HCT116 (cell line): ENCODE measurements around the gene MYH8. TPM values are rescaled to one million over a fixed set of nuclear protein-coding genes. Genes with fewer than 3 reads are reported as not detected.

ENCODE experiments used
- ATAC-seq: fragments of 200-7000 bp; cut with Tn5 transposase; 2 replicates; pipeline ENCODE4 v1.9.1; 2020; ENCODE audit warnings: mild to moderate bottlenecking, moderate library complexity
- BruUV-seq: library from RNA; stranded (reverse); fragments of 400-500 nt; replicated peaks from 2 replicates; lab custom pipeline; 2021; lab: Mats Ljungman, UMichigan
- CTCF ChIA-PET: fragments of 300-600 bp; sonication (Branson Sonifier 250); formaldehyde crosslinking; loops from one replicate; lab custom pipeline; 2021; ENCODE audit warnings: antibody characterized with exemption; lab: Charles Lee
- POLR2A ChIA-PET: fragments of 300-600, 350-600 bp; sonication (Branson Sonifier 250); formaldehyde crosslinking; loops from one replicate; lab custom pipeline; 2021; ENCODE audit warnings: antibody characterized with exemption; lab: Charles Lee
- RAD21 ChIA-PET, 2 experiments: fragments of 300-600 bp; sonication (Branson Sonifier 250); formaldehyde crosslinking; loops; one replicate each; lab custom pipeline; 2023; ENCODE audit warnings: low total read pairs in 2 of 2; ENCODE audit not compliant: uncharacterized antibody in 2 of 2, unreplicated experiment in 2 of 2, low non-redundant PET in 1 of 2; lab: Charles Lee
- DNase-seq: peaks from one replicate; pipeline ENCODE4 v3.0.0-alpha.2; 2010; ENCODE audit warnings: low read depth, low spot score
- H2AFZ ChIP-seq: fragments of 200-600 bp; shearing (Covaris generic), sonication (generic); 2 replicates; pipeline ENCODE4 v1.6.1; 2017; ENCODE audit warnings: low read depth, mixed run types, mixed read lengths, antibody characterized with exemption, low read length; ENCODE audit not compliant: poor library complexity, severe bottlenecking
- H3K27ac ChIP-seq: 2 replicates; pipeline ENCODE4 v1.5.1; 2012; ENCODE audit warnings: low read depth, low read length
- H3K27me3 ChIP-seq: fragments of 200-600 bp; sonication (generic); 2 replicates; pipeline ENCODE4 v1.6.1; 2016; ENCODE audit warnings: mixed run types, low read length, mixed read lengths; ENCODE audit not compliant: insufficient read depth
- H3K36me3 ChIP-seq, 2 experiments: fragments of 200-500 bp in 1 of 2; fragments of 200-600 bp in 1 of 2; sonication (Bioruptor generic) in 1 of 2; sonication (generic) in 1 of 2; 2 replicates each; pipeline versions ENCODE4 v1.5.1 to v1.6.1; 2014 to 2016; ENCODE audit warnings: low read length in 2 of 2, inconsistent platforms in 1 of 2, mixed read lengths in 1 of 2, mixed run types in 1 of 2; ENCODE audit not compliant: insufficient read depth in 2 of 2, control insufficient read depth in 1 of 2
- H3K4me1 ChIP-seq, 2 experiments: fragments of 200-600 bp in 1 of 2; sonication (generic) in 1 of 2; 2 replicates each; pipeline versions ENCODE4 v1.5.1 to v1.6.1; 2012 to 2017; ENCODE audit warnings: low read length in 2 of 2, inconsistent platforms in 1 of 2, mild to moderate bottlenecking in 1 of 2, mixed read lengths in 1 of 2, mixed run types in 1 of 2, moderate library complexity in 1 of 2; ENCODE audit not compliant: insufficient read depth in 2 of 2, control insufficient read depth in 1 of 2
- H3K4me2 ChIP-seq: fragments of 200-600 bp; sonication (generic); 2 replicates; pipeline ENCODE4 v1.6.1; 2017; ENCODE audit warnings: mixed run types, low read length, mixed read lengths
- H3K4me3 ChIP-seq, 2 experiments: fragments of 200-600 bp in 1 of 2; sonication (generic) in 1 of 2; replicated peaks in 1 of 2; 2 replicates each; pipeline ENCODE4 v1.5.1; 2011 to 2016; ENCODE audit warnings: low read length in 2 of 2, control low read depth in 1 of 2, low read depth in 1 of 2, mild to moderate bottlenecking in 1 of 2, mixed read lengths in 1 of 2, mixed run types in 1 of 2
- H3K79me2 ChIP-seq: fragments of 200-600 bp; sonication (generic); 2 replicates; pipeline ENCODE4 v1.6.1; 2017; ENCODE audit warnings: mild to moderate bottlenecking, mixed run types, low read length, moderate library complexity, mixed read lengths; ENCODE audit not compliant: insufficient read depth
- H3K9ac ChIP-seq: fragments of 200-600 bp; sonication (generic); 2 replicates; pipeline ENCODE4 v1.6.1; 2016; ENCODE audit warnings: low read length, mixed read lengths
- H3K9me2 ChIP-seq: fragments of 200-600 bp; sonication (generic), shearing (Covaris generic); 2 replicates; pipeline ENCODE4 v1.6.1; 2017; ENCODE audit warnings: mixed run types, mild to moderate bottlenecking, moderate library complexity; ENCODE audit not compliant: insufficient read depth
- H3K9me3 ChIP-seq, 2 experiments: fragments of 200-500 bp in 1 of 2; fragments of 200-600 bp in 1 of 2; sonication (Bioruptor generic) in 1 of 2; sonication (generic) in 1 of 2; 2 replicates each; pipeline ENCODE4 v1.6.1; 2014 to 2017; ENCODE audit warnings: low read length in 2 of 2, mixed read lengths in 2 of 2, inconsistent platforms in 1 of 2, low read depth in 1 of 2, mild to moderate bottlenecking in 1 of 2, mixed run types in 1 of 2, moderate library complexity in 1 of 2; ENCODE audit not compliant: control insufficient read depth in 1 of 2, insufficient read depth in 1 of 2
- H4K20me1 ChIP-seq: fragments of 200-600 bp; sonication (generic), shearing (Covaris generic); 2 replicates; pipeline ENCODE4 v1.6.1; 2017; ENCODE audit warnings: mixed run types, mild to moderate bottlenecking, moderate library complexity; ENCODE audit not compliant: insufficient read depth
- CBX3 ChIP-seq: IDR thresholded peaks from 2 replicates; pipeline ENCODE4 v1.6.1; 2012; ENCODE audit warnings: low read depth
- ELF1 ChIP-seq: IDR thresholded peaks from 2 replicates; pipeline ENCODE4 v1.6.1; 2012; ENCODE audit warnings: low read depth, borderline replicate concordance
- EZH2 ChIP-seq: fragments of 200-600 bp; sonication (generic); IDR thresholded peaks from 2 replicates; pipeline ENCODE4 v1.6.1; 2017; ENCODE audit warnings: antibody characterized with exemption, mixed run types
- FOSL1 ChIP-seq: IDR thresholded peaks from 2 replicates; pipeline ENCODE4 v1.6.1; 2012; ENCODE audit warnings: low read depth
- JUND ChIP-seq: IDR thresholded peaks from 2 replicates; pipeline ENCODE4 v1.6.1; 2012
- SP1 ChIP-seq: IDR thresholded peaks from 2 replicates; pipeline ENCODE4 v1.6.1; 2012; ENCODE audit warnings: low read depth
- TCF7L2 ChIP-seq: IDR thresholded peaks from 2 replicates; pipeline ENCODE4 v1.7.0; 2011; ENCODE audit warnings: borderline replicate concordance, inconsistent platforms; ENCODE audit not compliant: insufficient read depth, insufficient read length; ENCODE audit errors: extremely low read depth
- ZFX ChIP-seq: fragments of 450-650 bp; IDR thresholded peaks from 2 replicates; pipeline ENCODE4 v1.6.1; 2017
- intact Hi-C: fragments of 100-400 bp; cut with micrococcal nuclease; formaldehyde crosslinking; loops from 2 replicates; pipeline ENCODE4 v1.10.0; 2022
- total RNA-seq: library from RNA; stranded (reverse); gene quantifications from one replicate; pipeline ENCODE4 v1.2.1, GENCODE V29; 2021; ENCODE audit not compliant: unreplicated experiment
- TF ChIP-seq, protein P1 (sequence below): IDR thresholded peaks from 2 replicates; pipeline ENCODE4 v1.6.1; 2012; ENCODE audit warnings: low read depth
- TF ChIP-seq, protein P2 (sequence below), 3 experiments: fragments of 200-600 bp in 1 of 3; sonication (generic) in 1 of 3; IDR thresholded peaks in 2 of 3; conservative IDR thresholded peaks in 1 of 3; 2 replicates each; pipeline ENCODE4 v1.5.1; 2012 to 2017; ENCODE audit warnings: low read depth in 2 of 3, low read length in 2 of 3, antibody characterized with exemption in 1 of 3, borderline replicate concordance in 1 of 3, control low read depth in 1 of 3, mild to moderate bottlenecking in 1 of 3, mixed read lengths in 1 of 3, mixed run types in 1 of 3, moderate library complexity in 1 of 3; ENCODE audit not compliant: insufficient read depth in 1 of 3
- TF ChIP-seq, protein P3 (sequence below): IDR thresholded peaks from 2 replicates; pipeline ENCODE4 v1.6.1; 2012

The MYH8 gene
- total RNA-seq, 1 experiment from 2014 or later: not detected

DNA sequence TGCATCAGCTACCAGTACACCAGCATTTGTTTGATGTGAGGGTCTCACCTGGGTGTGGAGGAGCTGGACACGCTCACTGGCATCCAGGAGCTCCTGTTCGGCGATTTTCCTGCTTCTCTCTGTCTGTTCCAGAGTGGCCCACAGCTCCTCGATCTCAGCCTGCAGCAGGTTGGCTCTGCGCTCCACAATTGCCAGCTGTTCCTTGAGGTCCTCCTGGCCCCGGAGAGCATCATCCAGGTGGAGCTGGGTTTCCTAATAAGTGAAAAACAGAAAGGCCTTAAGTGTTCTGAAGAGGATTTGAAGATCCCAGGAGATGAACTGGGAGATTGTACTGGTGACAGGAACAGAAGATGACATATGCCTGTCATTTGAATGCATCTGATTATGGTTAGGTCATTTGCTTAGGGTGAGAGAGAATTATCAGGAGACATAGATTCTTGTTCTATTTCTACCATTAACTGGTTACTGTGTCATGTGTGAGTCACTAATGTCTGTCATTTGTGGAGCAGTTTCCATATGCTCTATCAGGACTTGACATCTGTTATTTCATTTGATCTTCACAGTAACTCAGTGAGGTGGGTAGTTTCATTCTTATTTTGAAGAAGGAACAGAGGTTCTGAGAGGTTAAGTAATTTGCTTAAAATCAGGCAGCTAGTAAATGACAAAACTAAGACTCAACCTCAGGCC lies 27.4 kb downstream of the MYH8 start (continued):
- TF ChIP-seq, protein P1, sequence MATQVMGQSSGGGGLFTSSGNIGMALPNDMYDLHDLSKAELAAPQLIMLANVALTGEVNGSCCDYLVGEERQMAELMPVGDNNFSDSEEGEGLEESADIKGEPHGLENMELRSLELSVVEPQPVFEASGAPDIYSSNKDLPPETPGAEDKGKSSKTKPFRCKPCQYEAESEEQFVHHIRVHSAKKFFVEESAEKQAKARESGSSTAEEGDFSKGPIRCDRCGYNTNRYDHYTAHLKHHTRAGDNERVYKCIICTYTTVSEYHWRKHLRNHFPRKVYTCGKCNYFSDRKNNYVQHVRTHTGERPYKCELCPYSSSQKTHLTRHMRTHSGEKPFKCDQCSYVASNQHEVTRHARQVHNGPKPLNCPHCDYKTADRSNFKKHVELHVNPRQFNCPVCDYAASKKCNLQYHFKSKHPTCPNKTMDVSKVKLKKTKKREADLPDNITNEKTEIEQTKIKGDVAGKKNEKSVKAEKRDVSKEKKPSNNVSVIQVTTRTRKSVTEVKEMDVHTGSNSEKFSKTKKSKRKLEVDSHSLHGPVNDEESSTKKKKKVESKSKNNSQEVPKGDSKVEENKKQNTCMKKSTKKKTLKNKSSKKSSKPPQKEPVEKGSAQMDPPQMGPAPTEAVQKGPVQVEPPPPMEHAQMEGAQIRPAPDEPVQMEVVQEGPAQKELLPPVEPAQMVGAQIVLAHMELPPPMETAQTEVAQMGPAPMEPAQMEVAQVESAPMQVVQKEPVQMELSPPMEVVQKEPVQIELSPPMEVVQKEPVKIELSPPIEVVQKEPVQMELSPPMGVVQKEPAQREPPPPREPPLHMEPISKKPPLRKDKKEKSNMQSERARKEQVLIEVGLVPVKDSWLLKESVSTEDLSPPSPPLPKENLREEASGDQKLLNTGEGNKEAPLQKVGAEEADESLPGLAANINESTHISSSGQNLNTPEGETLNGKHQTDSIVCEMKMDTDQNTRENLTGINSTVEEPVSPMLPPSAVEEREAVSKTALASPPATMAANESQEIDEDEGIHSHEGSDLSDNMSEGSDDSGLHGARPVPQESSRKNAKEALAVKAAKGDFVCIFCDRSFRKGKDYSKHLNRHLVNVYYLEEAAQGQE: no peak
- TF ChIP-seq FOSL1 (no peak), JUND (no peak), EZH2 (no peak)
- TF ChIP-seq, all 23 proteins: peak for 0

DNA sequence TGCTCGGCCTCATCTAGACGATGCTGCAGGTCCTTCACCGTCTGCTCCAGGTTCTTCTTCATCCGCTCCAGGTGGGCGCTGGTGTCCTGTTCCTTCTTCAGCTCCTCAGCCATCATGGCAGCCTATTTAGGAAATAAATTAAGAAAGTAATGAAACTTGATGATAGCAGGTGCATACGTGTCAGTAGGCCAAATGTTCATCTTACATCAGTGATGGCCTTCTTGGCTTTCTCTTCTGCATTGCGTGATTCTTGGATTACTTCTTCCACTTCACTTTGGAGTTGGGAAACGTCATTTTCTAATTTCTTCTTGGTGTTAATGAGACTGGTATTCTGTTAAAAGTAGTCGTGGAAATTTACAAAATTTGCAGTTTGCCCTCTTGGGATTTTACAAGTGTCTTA lies 28.9 kb downstream of the MYH8 start:
- Histone ChIP-seq H3K4me1 (no peaks in the 10 kb centered on the region), H3K79me2 (no peaks in the 10 kb centered on the region), H4K20me1 (no peaks in the 10 kb centered on the region; the same call in 1 of the 2 replicates), H3K9me3 (no peaks in the 10 kb centered on the region), H3K36me3 (no peaks in the 10 kb centered on the region), H3K4me3 (no peak overlapping the region), H3K9ac (no peak overlapping the region), H3K9me2 (no peaks in the 10 kb centered on the region), H3K27me3 (peaks cover 4% of the 10 kb centered on the region), H3K27ac (no peak overlapping the region), H3K4me2 (no peak overlapping the region), H2AFZ (no peak overlapping the region)
- BruUV-seq: no TSS peak
- ChIA-PET CTCF (no interaction called here), POLR2A (no interaction called here), RAD21 (no interaction called here)
- no peak for TF ChIP-seq TCF7L2
- no peak for TF ChIP-seq ELF1
- no peak for TF ChIP-seq SP1
- TF ChIP-seq, protein P2, sequence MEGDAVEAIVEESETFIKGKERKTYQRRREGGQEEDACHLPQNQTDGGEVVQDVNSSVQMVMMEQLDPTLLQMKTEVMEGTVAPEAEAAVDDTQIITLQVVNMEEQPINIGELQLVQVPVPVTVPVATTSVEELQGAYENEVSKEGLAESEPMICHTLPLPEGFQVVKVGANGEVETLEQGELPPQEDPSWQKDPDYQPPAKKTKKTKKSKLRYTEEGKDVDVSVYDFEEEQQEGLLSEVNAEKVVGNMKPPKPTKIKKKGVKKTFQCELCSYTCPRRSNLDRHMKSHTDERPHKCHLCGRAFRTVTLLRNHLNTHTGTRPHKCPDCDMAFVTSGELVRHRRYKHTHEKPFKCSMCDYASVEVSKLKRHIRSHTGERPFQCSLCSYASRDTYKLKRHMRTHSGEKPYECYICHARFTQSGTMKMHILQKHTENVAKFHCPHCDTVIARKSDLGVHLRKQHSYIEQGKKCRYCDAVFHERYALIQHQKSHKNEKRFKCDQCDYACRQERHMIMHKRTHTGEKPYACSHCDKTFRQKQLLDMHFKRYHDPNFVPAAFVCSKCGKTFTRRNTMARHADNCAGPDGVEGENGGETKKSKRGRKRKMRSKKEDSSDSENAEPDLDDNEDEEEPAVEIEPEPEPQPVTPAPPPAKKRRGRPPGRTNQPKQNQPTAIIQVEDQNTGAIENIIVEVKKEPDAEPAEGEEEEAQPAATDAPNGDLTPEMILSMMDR (IDR thresholded peaks at IDR 0.05 in 2 of 3, conservative IDR thresholded peaks at IDR 0.05 in 1 of 3; ENCODE audit: borderline replicate concordance in 1 of 3, insufficient read depth in 1 of 3, low read depth in 2 of 3, low read length in 2 of 3): no peak
- no peak for TF ChIP-seq ZFX
- TF ChIP-seq, protein P3, sequence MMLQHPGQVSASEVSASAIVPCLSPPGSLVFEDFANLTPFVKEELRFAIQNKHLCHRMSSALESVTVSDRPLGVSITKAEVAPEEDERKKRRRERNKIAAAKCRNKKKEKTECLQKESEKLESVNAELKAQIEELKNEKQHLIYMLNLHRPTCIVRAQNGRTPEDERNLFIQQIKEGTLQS: no peak
- no peak for TF ChIP-seq CBX3
- no peak for ATAC-seq
- intact Hi-C loops: no loop called here
- no peak for DNase-seq
